ENCODE measurements around the gene MYH11.

GRCh38 chr16:15689290-15689689 is 167.5 kb downstream of the MYH11 start:
- no peak for TF ChIP-seq CTCF (IDR thresholded peaks at IDR 0.05 in 8 of 11, conservative IDR thresholded peaks at IDR 0.05 in 3 of 11)
- no peak for TF ChIP-seq POLR2A (IDR thresholded peaks at IDR 0.05)

Data from spleen (tissue), 7 donors.